Inflammatory macrophage treated with lipopolysaccharide for 4 hours (primary cell): Measurements from ENCODE around the gene ADAMTSL3.

Experiments used
- DNase-seq: peaks from one replicate; pipeline ENCODE4 v3.0.0-alpha.2; 2020

Gene ADAMTSL3

DNA sequence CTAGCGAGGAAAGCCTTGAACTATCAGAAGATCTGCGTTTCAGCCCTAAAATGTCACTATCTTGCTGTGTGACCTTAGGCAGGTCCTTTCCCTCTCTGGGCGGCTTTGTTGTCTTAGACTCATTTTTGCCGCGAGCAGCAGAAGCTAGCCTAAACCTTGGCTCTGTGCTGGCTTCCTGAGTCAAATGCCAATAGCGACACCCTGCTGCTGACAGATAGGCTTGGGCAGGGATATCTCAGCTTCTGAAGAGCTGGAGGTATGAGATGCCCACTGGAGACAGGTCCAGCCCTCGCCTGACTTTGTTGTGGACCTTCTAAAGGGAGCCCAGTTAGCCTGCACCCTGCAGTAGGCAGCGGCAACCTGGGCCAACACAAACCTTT is 1.3 kb downstream of the ADAMTSL3 start:
- no peak for DNase-seq

DNA sequence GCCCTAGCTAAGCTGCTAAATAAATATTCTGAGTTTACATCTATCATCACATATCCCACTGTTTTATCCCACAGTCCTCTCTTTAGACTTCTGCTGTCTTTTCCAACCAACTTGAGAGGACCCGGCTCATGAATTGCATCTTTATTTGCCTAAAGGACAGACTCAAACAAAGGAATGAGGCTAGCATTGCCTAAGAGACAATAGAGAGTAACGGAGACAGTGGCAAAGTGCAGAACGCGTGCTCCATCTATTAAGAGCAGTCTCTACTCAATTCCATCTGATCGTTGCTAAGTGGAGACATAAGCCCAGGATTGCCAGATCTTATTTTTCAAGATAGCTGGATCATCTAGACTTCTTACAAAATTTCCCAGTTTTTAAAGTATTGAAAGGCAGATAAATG is 2.3 kb downstream of the ADAMTSL3 start:
- no peak for DNase-seq

DNA sequence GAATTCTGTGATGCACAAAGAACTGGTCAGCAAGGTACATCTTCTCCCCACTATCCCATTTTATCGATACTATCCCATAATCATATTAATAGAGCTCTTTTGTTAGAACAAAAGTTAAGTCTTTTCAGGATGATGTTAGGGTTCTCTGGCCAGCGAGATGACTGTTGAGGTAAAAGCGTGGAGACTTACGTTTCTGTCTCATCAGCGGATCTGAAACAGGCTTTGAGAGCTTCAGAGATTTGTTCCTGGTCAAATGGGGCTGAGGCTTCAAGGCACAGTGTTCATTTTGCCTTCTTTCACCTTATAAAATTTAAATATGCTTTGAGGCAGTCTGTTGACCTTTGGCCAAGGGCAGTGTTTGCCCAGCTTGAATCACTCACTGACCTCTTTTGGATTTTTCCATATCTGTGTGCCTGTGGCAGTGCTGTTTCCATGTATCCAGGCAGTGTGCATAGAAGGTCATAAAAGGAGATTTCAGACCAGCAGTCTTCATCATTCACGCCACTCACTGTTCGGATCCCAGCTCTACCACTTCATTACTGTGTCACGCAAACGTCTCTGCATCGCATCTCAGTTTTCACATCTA is 3.1 kb downstream of the ADAMTSL3 start:
- DNase-seq, result no peak

DNA sequence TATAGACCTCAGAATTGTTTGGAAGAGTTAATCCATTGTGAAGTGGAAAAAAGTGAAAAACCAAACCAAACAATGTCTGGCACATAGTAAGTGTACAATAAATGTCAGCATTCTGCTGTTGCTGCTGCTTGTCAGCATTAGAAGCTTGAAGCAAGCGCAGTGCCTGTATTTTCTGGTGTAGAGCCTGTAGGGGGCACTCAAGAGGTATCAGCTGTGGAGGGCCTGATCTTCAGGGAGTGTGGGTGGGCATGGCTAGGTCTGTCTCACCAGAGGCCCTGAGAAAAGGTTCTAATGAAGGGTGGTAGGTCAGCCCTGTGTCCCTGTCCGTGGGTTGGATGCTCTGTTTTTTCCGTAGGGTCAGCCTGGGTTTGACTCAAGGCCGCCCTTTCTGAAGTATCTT is 3.6 kb downstream of the ADAMTSL3 start:
- no peak for DNase-seq

DNA sequence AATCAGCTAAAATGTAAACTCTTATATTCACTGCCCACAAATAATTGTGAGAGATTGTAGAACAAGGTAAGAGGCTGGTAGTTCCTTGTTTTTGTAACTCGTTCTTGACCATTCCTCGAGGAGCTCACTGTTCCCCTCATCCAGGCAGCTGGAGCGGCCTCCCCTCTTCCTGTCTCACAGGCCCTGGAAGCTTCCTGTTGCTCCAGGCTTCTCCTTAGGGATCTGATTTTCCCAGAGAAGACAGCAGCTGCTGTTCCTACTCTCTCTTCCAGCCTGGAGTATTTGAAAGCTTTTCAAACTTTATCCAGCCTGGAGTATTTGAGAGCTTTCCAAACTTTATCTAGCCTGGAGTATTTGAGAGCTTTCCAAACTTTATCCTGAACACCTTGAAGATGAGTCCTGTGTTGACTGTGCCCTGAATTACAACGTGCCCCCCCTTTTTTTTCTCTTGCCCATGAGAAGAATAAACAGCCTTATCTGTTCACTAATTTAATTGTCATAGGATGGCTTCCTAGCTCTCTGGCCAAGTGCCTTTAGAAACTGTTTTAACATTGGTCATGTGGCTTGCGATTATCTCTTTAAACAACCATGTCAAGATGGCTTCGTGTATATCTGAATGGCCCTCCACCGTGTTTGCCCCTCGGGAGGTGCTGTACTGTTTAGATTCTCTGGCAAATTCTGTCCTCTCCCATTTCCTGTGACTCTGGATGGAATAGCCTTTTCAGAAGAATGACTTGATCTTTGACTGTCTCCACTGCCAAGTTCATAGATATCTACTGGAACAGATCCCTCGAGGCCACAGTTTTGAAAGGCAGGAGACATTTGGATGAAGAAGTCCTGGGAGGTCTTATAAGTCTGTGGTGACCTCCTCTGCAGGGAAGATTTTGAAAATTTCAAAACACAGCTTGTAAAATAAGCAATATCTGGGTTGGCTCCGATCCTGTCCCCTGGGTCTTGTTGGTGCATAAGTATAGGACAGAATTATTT is 4.8 kb downstream of the ADAMTSL3 start:
- DNase-seq, result no peak

DNA sequence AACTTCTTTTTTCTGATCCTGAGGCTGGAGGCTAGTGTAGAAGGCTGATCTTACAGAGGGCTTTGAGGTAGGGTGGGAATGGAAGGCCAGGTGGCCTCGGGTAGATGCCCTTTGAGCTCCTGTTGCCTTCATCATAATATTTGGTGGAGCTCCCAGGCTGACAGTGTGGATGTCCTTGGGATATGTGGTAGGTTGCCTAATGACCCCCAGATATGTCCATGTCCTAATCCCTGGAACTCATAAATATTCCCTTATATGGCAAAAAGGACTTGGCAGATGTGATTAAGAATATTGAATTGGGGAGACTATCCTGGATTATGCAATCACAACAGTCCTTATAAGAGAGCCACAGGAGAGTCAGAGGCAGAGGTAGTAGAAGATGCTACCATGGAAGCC is 5.5 kb downstream of the ADAMTSL3 start:
- no peak for DNase-seq

DNA sequence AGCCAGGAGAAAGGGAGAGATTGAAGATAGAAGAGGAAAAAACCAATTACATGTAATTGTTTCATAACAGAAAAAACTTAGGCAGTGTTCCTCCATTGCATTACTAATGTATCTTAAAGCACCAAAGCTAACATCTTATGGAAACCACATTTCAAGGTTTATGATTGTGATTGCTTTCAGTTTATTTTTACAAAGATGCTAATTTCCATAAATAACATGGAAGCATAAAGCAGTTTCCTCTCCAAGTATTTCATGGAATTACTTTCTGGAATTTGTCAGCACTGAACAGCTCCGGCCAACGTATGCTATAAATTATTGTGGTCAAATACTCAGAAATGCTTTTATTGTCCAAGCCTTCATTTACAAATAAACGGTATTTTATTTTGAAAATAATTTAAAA is 11.6 kb downstream of the ADAMTSL3 start:
- DNase-seq, result no peak

DNA sequence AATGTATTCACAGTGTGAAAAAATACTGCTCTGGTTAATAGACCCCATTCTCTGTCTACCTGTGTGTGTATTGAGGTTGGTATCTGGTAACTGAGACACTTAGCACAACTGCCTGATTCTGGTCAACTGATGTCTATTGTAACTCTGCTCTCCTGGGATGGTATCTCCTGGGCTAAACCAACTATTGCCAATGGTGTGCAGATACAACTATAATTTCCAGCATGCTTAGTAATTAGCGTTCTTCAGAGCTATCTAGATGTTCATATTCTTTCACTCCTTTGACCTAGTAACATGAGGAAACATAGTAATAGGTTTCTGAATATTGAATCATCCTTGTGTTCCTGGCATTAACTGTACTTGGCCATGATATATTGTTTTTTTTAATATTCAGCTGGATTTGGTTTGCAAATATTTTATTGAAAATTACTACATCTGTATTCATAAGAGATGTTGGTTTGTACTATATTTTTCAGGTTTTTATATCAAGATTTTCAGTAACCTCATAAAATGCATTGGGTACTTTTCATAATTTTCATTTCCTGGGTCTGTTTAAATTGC is 16.8 kb downstream of the ADAMTSL3 start:
- DNase-seq, result no peak

DNA sequence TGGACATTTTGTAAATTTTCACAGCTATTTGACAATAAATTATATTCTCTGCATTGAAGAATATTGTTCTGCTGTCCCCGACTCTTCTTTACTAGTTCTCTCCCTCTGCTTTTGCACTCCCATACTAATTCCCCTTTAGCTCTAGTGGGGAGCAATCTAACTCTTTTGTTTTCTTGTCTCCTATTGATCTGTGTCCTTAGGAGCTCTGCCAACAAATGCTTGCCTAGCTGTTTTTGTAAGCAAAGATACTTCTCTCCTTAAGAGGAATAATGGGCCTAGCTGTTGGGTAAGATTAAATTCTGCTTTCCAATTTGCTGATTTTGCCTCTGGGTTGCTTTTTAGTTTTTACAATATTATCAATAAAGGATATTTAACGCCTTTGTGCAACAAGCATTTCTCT is 17.7 kb downstream of the ADAMTSL3 start:
- DNase-seq, result no peak

DNA sequence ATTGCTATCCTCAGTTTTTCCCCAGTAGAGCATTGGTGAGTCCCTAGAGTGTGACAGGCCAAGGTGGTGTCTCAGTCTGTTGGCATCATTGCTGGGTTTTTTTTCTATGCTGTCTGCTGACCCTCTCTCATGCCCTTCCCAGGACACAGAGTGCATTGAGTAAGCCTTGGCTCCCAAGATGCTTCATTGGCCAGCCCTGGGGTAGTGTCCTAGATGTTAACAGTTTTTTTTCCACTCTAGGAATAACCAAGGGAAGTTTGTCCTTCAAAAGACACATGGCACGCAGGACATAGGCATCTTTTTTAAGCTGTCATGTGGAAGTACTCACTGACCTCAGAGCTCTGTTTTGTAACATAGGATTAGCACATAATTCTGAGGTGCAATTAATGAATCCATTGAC is 19.5 kb downstream of the ADAMTSL3 start:
- no peak for DNase-seq

DNA sequence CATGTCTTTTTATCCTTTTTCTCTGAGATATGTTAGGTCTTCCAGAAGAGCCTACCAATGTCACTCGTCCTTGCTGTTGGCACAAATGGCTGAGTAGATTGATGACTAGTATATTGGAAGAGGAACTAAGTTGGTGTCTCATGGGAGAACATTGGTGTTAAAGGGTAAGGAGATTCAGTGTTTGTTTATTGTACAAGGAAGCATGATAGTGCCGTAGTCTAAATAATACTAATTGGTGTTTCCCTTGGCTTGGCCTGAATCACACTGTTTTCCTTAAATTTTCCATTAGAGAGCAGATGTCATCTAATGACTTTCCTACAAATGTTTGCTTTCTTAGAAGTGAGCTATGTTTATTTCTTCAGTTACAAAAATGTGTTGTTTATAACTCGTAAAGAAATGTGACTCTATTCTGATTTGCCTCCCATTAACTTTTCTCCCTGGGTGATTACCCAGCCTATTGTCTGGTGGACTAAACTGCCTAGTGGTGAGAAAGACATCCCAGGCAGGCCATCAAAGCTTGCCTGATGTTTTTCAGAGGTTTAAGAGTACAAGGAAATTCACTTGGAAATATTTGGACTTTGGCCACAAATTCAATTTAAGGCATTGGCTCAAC is 28.7 kb downstream of the ADAMTSL3 start:
- no peak for DNase-seq

DNA sequence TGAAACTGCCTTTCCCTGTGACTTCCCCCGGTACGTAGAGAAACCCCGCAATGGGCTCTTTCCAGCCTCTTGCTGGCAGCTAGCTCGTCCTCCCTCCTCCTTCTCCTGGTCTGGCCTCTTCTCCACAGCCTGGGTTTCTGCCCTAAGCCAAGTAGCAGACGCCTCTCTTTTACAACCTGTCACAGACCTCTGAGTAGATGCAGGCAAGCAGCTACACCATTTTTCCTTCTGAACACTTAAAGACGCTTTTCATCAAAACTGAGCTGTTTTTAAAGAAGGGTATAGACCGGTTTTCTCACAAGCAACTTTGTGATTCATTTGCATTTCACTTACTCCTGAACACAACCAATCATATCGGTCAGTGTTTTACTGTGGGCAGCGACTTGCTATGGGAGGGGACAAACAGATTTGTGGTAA is 32.0 kb downstream of the ADAMTSL3 start:
- no peak for DNase-seq

DNA sequence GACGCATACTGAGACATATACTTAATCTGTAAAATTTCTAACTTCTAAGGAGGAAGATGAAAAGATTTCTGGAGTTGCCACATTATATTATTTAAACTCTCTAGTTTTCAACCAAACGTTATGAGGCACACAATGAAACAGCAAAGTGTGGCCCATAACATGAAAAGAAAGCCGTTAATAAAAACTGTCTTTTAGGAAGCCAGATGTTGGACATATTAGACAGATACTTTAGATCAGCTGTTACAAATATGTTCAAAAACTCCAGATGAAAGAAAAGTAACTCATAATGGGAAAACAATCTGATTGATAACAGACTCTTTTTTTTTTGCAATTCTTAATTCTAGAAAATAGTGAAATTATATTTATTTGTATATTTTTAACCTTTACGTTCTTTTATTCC is 34.3 kb downstream of the ADAMTSL3 start:
- DNase-seq, result no peak

DNA sequence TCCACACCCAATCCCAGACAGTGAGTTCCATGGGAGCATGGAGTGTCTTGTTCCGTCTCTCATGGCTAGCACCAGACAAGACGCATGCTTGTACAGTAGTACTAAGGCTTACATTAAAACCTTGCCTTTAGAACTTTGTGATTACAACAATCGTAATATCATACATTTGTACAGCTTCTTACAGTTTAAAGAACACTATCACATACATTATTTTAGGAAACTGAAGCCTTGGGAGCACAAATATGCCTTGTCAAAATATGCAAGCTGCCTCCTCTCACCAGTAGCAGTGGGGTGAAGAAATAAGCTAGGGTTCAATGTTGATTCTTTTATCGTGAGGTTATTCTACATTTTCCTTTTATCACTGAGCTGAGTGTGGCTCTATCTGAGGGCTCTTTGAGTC is 36.8 kb downstream of the ADAMTSL3 start:
- no peak for DNase-seq

DNA sequence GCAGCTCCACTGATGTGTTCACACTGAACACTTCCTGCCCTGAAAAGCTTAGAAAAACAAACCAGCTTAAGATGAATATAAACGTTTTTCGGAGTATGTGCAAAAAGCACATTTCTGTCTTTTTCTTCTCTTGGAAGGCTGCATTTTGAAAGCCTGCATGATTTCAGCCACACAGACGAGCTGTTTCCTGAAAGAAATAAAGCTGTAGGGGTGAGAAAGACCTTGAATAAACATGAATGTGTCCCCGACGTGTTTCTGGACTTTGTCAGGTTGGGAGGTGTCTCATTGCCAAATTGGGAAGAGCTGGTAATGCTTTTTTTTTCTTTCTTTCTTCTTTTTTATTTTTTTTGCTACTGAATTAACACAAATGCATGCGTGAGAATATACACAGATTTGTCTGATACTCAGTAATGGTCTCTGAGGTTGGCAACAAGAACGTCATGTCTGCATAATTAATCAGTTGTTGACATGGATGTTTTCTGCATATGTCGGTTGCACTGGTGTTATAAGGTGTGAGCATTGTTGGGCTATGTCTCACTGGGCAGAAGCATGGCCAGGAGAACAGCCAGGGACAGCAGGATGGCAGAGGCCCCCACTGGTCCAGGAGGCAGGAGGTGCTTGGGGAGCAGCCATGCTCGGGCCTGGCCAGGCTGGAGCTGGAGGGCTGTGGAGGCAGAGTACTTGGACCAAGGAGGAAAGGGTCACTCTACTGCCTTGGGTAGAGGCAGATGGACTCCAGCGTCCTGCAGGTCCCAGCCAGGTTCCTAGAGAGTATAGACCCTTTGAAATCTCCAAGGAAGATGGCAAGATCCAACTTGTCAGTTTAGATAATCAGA is 39.0 kb downstream of the ADAMTSL3 start:
- no peak for DNase-seq

DNA sequence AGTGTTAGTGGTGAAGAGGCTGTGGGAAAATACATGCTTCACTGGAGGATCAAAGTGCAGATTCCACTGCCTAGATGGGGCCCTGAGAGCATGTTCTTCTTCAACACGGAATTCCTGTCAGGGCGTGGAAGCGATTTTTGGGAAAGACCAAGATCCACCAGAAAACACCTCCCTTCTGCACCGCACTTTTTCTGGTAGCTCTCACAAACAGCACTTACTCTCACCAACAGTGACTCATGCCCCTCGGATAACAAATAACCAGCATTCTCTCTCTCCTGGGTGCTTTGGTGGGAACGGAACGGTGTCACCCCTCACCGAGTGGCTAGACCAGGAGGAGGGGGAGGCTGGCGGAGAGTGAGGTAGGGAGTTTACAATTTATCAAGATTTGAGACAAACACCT is 40.1 kb downstream of the ADAMTSL3 start:
- DNase-seq, result no peak

DNA sequence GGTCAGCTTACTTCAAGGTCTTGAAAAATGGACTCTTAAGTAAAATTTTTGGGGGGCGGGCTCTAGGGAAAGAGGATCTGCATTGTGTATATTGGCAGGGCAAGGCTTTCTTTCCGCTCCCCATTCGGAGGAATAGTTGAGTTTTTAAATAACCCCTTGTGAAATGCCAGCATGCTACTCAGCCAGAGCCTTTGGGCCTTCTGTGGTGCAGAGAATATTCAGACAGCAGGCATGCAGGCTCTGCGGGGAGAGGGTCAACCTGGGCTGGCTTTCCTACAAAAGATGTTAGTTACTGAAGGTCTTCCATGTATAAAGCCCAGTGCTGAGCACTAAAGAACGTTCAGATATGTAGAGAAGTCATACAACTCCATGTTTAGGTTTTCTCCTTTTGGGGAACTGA is 40.6 kb downstream of the ADAMTSL3 start:
- no peak for DNase-seq

DNA sequence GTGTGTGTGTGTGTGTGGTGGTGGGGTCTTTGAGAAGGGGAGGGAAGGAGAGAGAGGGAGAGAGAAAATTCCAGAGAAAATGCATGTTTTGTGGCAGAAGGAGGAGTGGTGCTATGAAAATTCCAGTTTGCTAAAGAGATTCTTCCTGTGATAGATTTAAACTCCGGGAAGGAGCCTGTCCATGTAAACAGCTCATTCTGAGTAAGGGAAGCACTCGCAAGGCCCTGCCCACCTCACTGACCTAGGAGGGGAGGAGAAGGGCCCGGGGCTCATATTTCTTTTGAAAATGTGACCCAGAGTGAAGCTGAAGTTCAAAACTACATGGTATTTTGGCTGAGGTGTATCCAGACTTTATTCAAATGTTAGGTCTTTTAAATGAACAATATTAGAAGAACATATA is 41.3 kb downstream of the ADAMTSL3 start:
- no peak for DNase-seq

DNA sequence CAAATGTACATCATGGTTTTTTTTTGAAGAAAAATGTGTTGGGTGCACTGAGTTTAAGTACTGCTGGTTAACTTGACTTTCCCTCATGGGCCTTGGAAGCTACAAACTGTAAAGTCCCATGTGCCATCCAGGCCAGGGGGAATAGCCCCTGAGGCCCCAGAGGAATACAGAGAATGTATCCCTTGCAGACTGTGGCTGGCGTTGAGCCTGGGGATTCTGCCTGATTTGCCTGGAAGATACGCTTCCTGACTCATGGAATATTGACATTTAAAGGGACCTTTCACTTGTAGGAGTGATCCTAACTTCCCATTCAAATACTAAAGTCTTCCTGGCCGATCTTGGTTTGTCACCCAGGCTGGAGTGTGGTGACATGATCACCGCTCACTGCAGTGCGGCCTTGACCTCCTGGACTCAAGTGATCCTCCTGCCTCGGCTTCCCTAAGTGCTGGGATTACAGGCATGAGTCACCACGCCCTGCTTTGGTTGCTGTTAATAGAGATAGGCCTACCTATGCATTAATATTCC is 42.0 kb downstream of the ADAMTSL3 start:
- no peak for DNase-seq

DNA sequence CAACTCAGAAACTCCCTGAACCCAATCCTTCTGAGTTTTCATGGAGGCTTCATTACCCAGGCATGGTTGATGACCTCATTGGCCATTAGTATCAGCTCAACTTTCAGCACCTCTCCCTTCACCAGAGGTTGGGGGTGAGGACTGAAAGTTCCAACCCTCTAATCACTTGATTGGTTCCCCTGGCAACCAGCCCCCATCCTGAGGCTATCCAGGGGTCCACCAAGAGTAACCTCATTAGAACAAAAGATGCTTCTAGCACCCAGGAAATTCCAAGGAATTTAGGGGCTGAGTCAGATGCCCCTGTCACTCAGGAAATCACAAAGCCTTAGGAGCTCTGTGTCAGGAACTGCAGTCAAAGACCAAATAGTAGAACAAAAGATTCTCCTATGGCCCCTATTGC is 43.8 kb downstream of the ADAMTSL3 start:
- no peak for DNase-seq

DNA sequence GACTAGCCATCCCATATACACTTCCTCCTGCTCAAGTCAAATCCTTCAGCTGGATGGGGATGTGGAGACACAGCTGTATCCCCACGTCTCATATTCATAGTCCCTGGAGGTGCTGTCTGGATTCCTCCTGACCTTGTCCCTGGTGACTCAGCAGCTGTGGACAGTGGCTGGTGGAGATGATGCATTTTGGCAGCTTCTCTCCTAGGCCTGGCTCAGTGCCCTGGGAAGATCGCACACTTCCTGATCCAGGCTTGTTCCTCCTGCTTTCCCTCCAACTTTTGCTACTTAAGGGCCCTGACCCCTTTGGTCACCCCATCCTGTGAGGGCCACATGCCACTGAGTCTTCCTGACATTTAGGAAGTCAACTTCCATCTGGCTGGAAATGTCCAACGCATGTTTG is 44.4 kb downstream of the ADAMTSL3 start:
- no peak for DNase-seq

DNA sequence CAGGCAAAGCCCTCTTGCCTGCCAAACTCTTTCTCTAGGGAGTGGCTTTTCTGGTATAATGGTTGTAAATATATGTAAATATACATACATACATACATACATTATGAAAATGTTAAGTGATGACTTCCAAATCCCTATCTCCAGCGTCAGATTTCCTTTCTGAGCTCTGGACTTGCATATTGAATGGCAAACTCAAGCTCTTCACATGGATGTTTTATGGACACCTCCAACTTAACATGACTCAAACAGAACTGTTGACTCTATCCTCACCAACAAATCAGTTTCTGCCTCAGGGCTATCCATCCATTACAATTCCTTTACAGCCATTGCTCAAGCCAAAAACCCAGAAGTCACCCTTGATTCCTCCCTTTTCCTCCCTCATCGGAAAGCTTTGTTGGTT is 45.1 kb downstream of the ADAMTSL3 start:
- no peak for DNase-seq

DNA sequence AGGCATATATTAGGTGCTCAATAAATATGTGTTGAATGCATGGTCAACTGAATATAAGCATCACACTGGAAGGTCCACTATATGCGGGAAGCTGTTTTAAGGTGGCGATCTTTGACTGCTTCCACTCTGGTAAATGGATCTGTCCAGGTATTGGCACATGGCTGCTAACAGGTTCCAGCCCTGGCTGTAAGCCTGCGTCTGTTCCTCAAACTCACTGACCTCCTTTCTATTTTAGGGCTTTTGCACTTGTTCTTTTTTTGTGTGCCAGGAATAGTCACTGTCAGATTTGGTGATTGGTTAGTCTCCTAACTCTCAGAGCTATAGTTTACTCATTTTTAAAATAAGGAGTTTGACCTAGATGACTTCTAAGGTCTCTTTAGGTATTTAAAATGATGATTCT is 46.2 kb downstream of the ADAMTSL3 start:
- DNase-seq, result no peak
